Hepatocyte (in vitro differentiated cells): ENCODE measurements around the gene LRRIQ1. TPM values are rescaled to one million over a fixed set of nuclear protein-coding genes. Genes with fewer than 3 reads are reported as not detected.
A peak's percentile ranks its signal among the peaks of the same experiment; 100 is the strongest.

Experiments used
- DNase-seq: peaks from one replicate; pipeline ENCODE4 v3.0.0-alpha.2; 2016; ENCODE audit warnings: low spot score
- H2AFZ ChIP-seq: fragments of 200-600 bp; sonication (generic); 2 replicates; pipeline ENCODE4 v1.6.0; 2016; ENCODE audit warnings: antibody characterized with exemption, mild to moderate bottlenecking
- H3K27ac ChIP-seq: fragments of 200-600 bp; sonication (generic); 2 replicates; pipeline ENCODE4 v1.5.1; 2016; ENCODE audit warnings: mild to moderate bottlenecking
- H3K27me3 ChIP-seq: fragments of 200-600 bp; sonication (generic); 2 replicates; pipeline ENCODE4 v1.6.1; 2016
- H3K36me3 ChIP-seq: fragments of 200-600 bp; sonication (generic); replicated peaks from 2 replicates; pipeline ENCODE4 v1.5.1; 2016; ENCODE audit warnings: low read depth; ENCODE audit not compliant: insufficient read depth
- H3K4me1 ChIP-seq: fragments of 200-600 bp; sonication (generic); 2 replicates; pipeline ENCODE4 v1.5.1; 2016; ENCODE audit warnings: mild to moderate bottlenecking, moderate library complexity; ENCODE audit not compliant: insufficient read depth
- H3K4me2 ChIP-seq: fragments of 200-600 bp; sonication (generic); 2 replicates; pipeline ENCODE4 v1.6.0; 2016
- H3K4me3 ChIP-seq: fragments of 200-600 bp; sonication (generic); 2 replicates; pipeline ENCODE4 v1.5.1; 2016; ENCODE audit warnings: mild to moderate bottlenecking
- H3K79me2 ChIP-seq: fragments of 200-600 bp; sonication (generic); 2 replicates; pipeline ENCODE4 v1.6.0; 2017; ENCODE audit warnings: mild to moderate bottlenecking
- H3K9me2 ChIP-seq: fragments of 200-600 bp; sonication (generic); replicated peaks from 2 replicates; pipeline ENCODE4 v1.6.0; 2017; ENCODE audit warnings: mild to moderate bottlenecking; ENCODE audit not compliant: insufficient read depth
- H3K9me3 ChIP-seq: fragments of 200-600 bp; sonication (generic); 2 replicates; pipeline ENCODE4 v1.5.1; 2016; ENCODE audit warnings: low read depth, mild to moderate bottlenecking
- H4K20me1 ChIP-seq: fragments of 200-600 bp; sonication (generic); 2 replicates; pipeline ENCODE4 v1.6.0; 2016; ENCODE audit warnings: mild to moderate bottlenecking; ENCODE audit not compliant: insufficient read depth, poor library complexity, severe bottlenecking
- CTCF ChIP-seq: fragments of 200-600 bp; sonication (generic); IDR thresholded peaks from 2 replicates; pipeline ENCODE4 v1.5.1; 2016; ENCODE audit warnings: antibody characterized with exemption, mild to moderate bottlenecking; ENCODE audit not compliant: poor library complexity
- EZH2 ChIP-seq: fragments of 200-600 bp; sonication (generic); IDR thresholded peaks from 2 replicates; pipeline ENCODE4 v1.6.1; 2016; ENCODE audit warnings: antibody characterized with exemption, mild to moderate bottlenecking, borderline replicate concordance
- EZH2phosphoT487 ChIP-seq: fragments of 200-600 bp; sonication (generic); IDR thresholded peaks from one replicate; pipeline ENCODE4 v1.6.1; 2018; ENCODE audit warnings: antibody characterized with exemption, mild to moderate bottlenecking, low read depth, moderate library complexity; ENCODE audit not compliant: unreplicated experiment, severe bottlenecking
- WGBS: methylation state at CpG from one replicate; pipeline ENCODE4 v1.1.6; 2016; ENCODE audit warnings: low lambda C conversion rate; ENCODE audit errors: missing lambda C conversion rate; 5-methylcytosine and 5-hydroxymethylcytosine counted together
- polyA plus RNA-seq: library from polyadenylated mRNA; unstranded; fragments of >200 nt; fragmentation: Nextera tagmentation; extraction: Ambion mirVana; gene quantifications from 2 replicates; pipeline ENCODE4 v1.2.1, GENCODE V29; 2016
- total RNA-seq: library from RNA; depleted of rRNA; stranded (reverse); fragments of >200 nt; gene quantifications from 2 replicates; pipeline ENCODE4 v1.2.3, GENCODE V29; 2014

Gene LRRIQ1
- total and polyA plus RNA-seq, 2 experiments from 2014 or later = 0.07 to 0.13 TPM

DNA sequence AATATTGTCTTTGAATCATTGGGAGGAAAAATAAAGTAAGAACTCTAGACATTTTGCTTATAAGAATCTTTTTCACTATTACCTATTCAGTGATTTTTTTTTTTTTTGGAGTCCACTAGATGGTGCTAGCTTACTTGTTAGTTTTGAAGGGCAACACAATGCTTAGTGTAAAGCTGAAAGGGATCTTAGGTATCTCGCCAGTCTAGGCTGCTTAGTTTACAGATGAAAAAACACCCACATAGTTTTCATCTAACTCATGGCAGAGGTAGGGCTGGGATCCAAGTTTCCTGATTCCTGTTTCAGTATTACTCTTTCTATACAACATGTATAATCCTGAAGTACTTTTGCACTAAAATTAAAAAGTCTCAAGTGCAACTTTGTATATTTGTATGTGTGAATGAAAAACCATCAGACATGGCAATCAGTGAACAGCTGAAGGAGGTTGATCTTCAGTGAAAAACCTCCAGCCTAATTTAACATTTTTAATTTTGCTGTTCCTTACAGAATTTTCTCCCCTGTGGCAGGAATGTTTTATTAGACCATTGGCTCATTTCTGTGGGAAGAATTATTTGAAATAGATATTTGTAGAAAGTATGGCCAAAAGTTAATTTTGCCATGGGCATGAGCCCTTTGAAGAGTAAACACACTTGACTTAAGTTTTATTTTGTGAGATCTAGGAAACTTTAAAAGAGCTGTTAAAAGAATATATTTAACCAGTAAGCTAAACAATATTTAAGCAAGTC is 40.7 kb downstream of the LRRIQ1 start:
- Histone ChIP-seq H3K4me2 (peak overlapping the region; percentile 32), H4K20me1 (no peaks in the 10 kb centered on the region)
- peak; percentile 81 for DNase-seq

DNA sequence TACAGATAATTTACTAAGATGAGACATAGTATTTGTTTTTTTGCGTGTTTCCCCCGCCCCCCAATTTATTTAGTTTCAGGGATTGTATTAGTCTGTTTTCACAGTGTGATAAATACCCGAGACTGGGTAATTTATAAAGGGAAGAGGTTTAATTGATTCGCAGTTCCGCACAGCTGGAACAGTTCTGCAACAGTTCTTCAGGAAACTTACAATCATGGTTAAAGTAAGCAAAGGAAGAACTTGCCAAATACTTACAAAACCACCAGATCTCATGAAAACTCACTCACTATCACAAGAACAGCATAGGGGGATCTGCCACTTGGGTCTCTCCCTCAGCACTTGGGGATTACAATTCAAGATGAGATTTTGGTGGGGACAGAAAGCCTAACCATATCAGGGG is 48.9 kb downstream of the LRRIQ1 start:
- Histone ChIP-seq H3K4me3 (no peak overlapping the region), H2AFZ (no peak overlapping the region), H3K36me3 (no peaks in the 10 kb centered on the region), H3K9me2 (no peaks in the 10 kb centered on the region), H3K4me2 (no peak overlapping the region), H3K27ac (no peak overlapping the region), H4K20me1 (no peaks in the 10 kb centered on the region), H3K79me2 (no peaks in the 10 kb centered on the region), H3K27me3 (no peaks in the 10 kb centered on the region), H3K4me1 (no peaks in the 10 kb centered on the region), H3K9me3 (no peaks in the 10 kb centered on the region)
- no peak for TF ChIP-seq EZH2
- TF ChIP-seq CTCF = no peak
- TF ChIP-seq EZH2phosphoT487 = no peak
- 84% methylated on average over 5 of the region's 5 CpGs for WGBS
- DNase-seq = no peak

More for the DNA sequence above, 40.7 kb downstream of the LRRIQ1 start:
- H3K36me3 ChIP-seq = no peaks in the 10 kb centered on the region
- no peak overlapping the region for H2AFZ ChIP-seq
- H3K9me3 ChIP-seq = no peaks in the 10 kb centered on the region
- no peak overlapping the region for H3K27ac ChIP-seq
- H3K9me2 ChIP-seq = no peaks in the 10 kb centered on the region
- H3K27me3 ChIP-seq = no peaks in the 10 kb centered on the region
- no peaks in the 10 kb centered on the region for H3K79me2 ChIP-seq
- TF ChIP-seq EZH2phosphoT487 = no peak
- no peak for TF ChIP-seq EZH2
- TF ChIP-seq CTCF = peak; percentile 67
- H3K4me1 ChIP-seq = no peaks in the 10 kb centered on the region
- 4% methylated on average over 1 of the region's 1 CpG for WGBS
- H3K4me3 ChIP-seq = no peak overlapping the region

DNA sequence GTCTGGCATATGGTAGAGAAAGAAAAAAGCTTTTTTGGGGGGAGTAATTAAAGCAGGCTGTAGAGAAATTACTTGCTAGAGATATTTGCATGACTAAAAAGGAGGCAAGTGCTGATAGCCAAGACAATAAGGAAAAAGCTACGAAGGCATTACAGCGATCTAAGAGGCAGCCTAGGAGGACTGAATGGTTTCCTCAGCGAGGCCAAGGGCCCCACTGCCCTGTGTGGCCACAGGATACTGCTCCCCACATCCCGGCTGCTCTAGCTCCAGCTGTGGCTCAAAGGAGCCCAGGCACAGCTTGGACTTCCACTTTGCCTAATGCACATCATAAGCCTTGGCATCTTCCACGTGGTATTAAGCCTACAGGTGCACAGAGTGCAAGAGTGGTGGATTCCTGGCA is 53.6 kb downstream of the LRRIQ1 start:
- Histone ChIP-seq H3K4me3 (no peak overlapping the region), H3K4me1 (no peaks in the 10 kb centered on the region), H3K27me3 (no peaks in the 10 kb centered on the region), H3K79me2 (no peaks in the 10 kb centered on the region), H3K27ac (no peak overlapping the region), H4K20me1 (no peaks in the 10 kb centered on the region), H2AFZ (no peak overlapping the region), H3K36me3 (no peaks in the 10 kb centered on the region), H3K4me2 (no peak overlapping the region), H3K9me3 (no peaks in the 10 kb centered on the region), H3K9me2 (no peaks in the 10 kb centered on the region)
- no peak for TF ChIP-seq EZH2phosphoT487
- no peak for TF ChIP-seq CTCF
- TF ChIP-seq EZH2 = no peak
- WGBS = 82% methylated on average over 5 of the region's 5 CpGs
- no peak for DNase-seq
